ENCODE measurements around the gene IFNAR1.

The IFNAR1 gene

DNA sequence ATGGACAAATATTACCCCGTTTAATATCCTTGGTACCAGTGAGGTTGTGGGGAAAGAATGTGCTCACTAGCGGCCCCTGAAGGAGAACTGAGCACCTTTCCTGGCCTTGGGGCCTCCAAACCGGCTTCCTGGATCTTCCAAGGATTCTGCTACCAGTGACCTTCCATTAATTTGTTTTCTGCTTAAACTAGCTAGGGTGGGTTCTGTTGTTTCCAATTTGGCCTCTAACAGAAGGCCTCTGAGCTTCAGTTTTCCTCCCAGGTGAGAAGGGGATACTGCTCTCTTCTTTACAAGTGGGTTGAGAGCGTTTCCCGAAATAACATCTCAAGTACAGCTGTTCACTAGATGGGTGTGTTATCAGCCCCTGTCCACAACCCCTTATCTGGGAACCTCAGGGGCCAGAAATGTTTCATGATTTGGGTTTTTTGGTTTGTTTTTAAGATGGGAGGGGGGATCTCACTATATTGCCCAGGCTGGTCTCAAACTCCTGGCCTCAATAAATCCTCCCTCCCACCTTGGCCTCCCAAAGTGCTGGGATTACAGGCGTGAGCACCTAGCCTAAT is 61.5 kb downstream of the IFNAR1 start:
- no peaks in the 10 kb centered on the region for H3K9me3 ChIP-seq
- TF ChIP-seq, protein P1, sequence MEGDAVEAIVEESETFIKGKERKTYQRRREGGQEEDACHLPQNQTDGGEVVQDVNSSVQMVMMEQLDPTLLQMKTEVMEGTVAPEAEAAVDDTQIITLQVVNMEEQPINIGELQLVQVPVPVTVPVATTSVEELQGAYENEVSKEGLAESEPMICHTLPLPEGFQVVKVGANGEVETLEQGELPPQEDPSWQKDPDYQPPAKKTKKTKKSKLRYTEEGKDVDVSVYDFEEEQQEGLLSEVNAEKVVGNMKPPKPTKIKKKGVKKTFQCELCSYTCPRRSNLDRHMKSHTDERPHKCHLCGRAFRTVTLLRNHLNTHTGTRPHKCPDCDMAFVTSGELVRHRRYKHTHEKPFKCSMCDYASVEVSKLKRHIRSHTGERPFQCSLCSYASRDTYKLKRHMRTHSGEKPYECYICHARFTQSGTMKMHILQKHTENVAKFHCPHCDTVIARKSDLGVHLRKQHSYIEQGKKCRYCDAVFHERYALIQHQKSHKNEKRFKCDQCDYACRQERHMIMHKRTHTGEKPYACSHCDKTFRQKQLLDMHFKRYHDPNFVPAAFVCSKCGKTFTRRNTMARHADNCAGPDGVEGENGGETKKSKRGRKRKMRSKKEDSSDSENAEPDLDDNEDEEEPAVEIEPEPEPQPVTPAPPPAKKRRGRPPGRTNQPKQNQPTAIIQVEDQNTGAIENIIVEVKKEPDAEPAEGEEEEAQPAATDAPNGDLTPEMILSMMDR (IDR thresholded peaks at IDR 0.05): no peak
- no peaks in the 10 kb centered on the region for H3K36me3 ChIP-seq
- H3K27me3 ChIP-seq: no peaks in the 10 kb centered on the region
- peak overlapping the region; percentile 96 for H3K27ac ChIP-seq
- no peak overlapping the region for H3K4me3 ChIP-seq (ENCODE audit: low read depth in 1 of 2, low read length in 1 of 2)
- peaks cover 95 to 100% of the 10 kb centered on the region in 2 experiments for H3K4me1 ChIP-seq (ENCODE audit: control insufficient read depth in 1 of 2, insufficient read depth in 1 of 2, low read depth in 1 of 2, low read length in 1 of 2)

DNA sequence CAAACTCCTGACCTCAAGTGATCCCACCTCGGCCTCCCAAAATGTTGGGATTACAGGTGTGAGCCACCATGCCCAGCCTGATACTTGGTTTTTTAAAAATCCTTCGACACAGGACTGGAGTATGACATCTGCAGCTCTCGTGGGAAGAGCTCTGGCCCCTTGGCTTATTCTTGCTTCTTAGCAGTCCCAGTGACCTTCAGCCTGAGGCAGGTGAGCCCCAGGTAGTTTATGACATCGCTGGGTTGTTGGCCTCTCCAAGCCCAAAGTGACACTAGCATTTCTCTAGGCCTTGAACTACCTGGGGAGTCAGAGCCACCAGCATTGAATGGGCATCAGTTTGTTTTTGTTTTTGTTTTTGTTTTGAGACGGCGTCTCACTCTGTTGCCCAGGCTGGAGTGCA is 62.5 kb downstream of the IFNAR1 start:
- H3K4me3 ChIP-seq (ENCODE audit: low read depth in 1 of 2, low read length in 1 of 2): no peak overlapping the region
- H3K27ac ChIP-seq: peak overlapping the region; percentile 96
- H3K4me1 ChIP-seq (ENCODE audit: control insufficient read depth in 1 of 2, insufficient read depth in 1 of 2, low read depth in 1 of 2, low read length in 1 of 2): peaks cover 95 to 100% of the 10 kb centered on the region in 2 experiments
- H3K36me3 ChIP-seq: no peaks in the 10 kb centered on the region
- no peaks in the 10 kb centered on the region for H3K27me3 ChIP-seq
- H3K9me3 ChIP-seq: no peaks in the 10 kb centered on the region
- TF ChIP-seq, protein P1 (IDR thresholded peaks at IDR 0.05): no peak

GRCh38 chr21:33388188-33388587 is 63.4 kb downstream of the IFNAR1 start:
- Histone ChIP-seq H3K36me3 (no peaks in the 10 kb centered on the region), H3K9me3 (no peaks in the 10 kb centered on the region), H3K4me1 (ENCODE audit: control insufficient read depth in 1 of 2, insufficient read depth in 1 of 2, low read depth in 1 of 2, low read length in 1 of 2) (peaks cover 95 to 100% of the 10 kb centered on the region in 2 experiments), H3K27me3 (no peaks in the 10 kb centered on the region), H3K27ac (peak overlapping the region; percentile 96), H3K4me3 (ENCODE audit: low read depth in 1 of 2, low read length in 1 of 2) (peak overlapping the region in 1 of 2 experiments; percentile 24)
- TF ChIP-seq, protein P1 (IDR thresholded peaks at IDR 0.05): no peak

- H3K36me3 ChIP-seq: no peaks in the 10 kb centered on the region
- peaks cover 95 to 100% of the 10 kb centered on the region in 2 experiments for H3K4me1 ChIP-seq (ENCODE audit: control insufficient read depth in 1 of 2, insufficient read depth in 1 of 2, low read depth in 1 of 2, low read length in 1 of 2)
- TF ChIP-seq, protein P1 (IDR thresholded peaks at IDR 0.05): no peak
- no peaks in the 10 kb centered on the region for H3K9me3 ChIP-seq
- no peaks in the 10 kb centered on the region for H3K27me3 ChIP-seq
- peak overlapping the region; percentile 96 for H3K27ac ChIP-seq
- no peak overlapping the region for H3K4me3 ChIP-seq (ENCODE audit: low read depth in 1 of 2, low read length in 1 of 2)
Observed at GRCh38 chr21:33390479-33390878, 65.7 kb downstream of the IFNAR1 start.

- Histone ChIP-seq H3K4me3 (ENCODE audit: low read depth in 1 of 2, low read length in 1 of 2) (peak overlapping the region in 1 of 2 experiments; percentile 30), H3K36me3 (no peaks in the 10 kb centered on the region), H3K9me3 (no peaks in the 10 kb centered on the region), H3K27ac (peak overlapping the region; percentile 96), H3K4me1 (ENCODE audit: control insufficient read depth in 1 of 2, insufficient read depth in 1 of 2, low read depth in 1 of 2, low read length in 1 of 2) (peaks cover 99 to 100% of the 10 kb centered on the region in 2 experiments), H3K27me3 (no peaks in the 10 kb centered on the region)
- TF ChIP-seq, protein P1 (IDR thresholded peaks at IDR 0.05): no peak
Observed at GRCh38 chr21:33391656-33392055, 66.9 kb downstream of the IFNAR1 start.

All from neutrophil (primary cell).